ENCODE measurements around the gene APBB2.
"Not testable (repeated sequence)": the region's sequence is repeated elsewhere in the genome, so short reads cannot be mapped to it uniquely, and the experiment has no call there.

The APBB2 gene

GRCh38 chr4:41060352-41061334 lies 153.7 kb downstream of the APBB2 start:
- DNase-seq (ENCODE audit: low spot score) = no peak

- not testable (repeated sequence) for DNase-seq (ENCODE audit: low spot score)
Measured at GRCh38 chr4:41059411-41059810, 154.9 kb downstream of the APBB2 start.

GRCh38 chr4:41058426-41058825 lies 155.9 kb downstream of the APBB2 start:
- no peak for DNase-seq (ENCODE audit: low spot score)

GRCh38 chr4:41057467-41057866 lies 156.9 kb downstream of the APBB2 start:
- DNase-seq (ENCODE audit: low spot score) = no peak

GRCh38 chr4:41052287-41052686 lies 162.1 kb downstream of the APBB2 start:
- no peak for DNase-seq (ENCODE audit: low spot score)

- no peak for DNase-seq (ENCODE audit: low spot score)
Measured at GRCh38 chr4:41050880-41051775, 163.2 kb downstream of the APBB2 start.

GRCh38 chr4:41050116-41050515 lies 164.2 kb downstream of the APBB2 start:
- DNase-seq (ENCODE audit: low spot score) = no peak

GRCh38 chr4:41049176-41049575 lies 165.2 kb downstream of the APBB2 start:
- DNase-seq (ENCODE audit: low spot score) = not testable (repeated sequence)

- DNase-seq (ENCODE audit: low spot score) = no peak
Measured at GRCh38 chr4:41044791-41045190, 169.6 kb downstream of the APBB2 start.

GRCh38 chr4:41044165-41044564 lies 170.2 kb downstream of the APBB2 start:
- no peak for DNase-seq (ENCODE audit: low spot score)

- DNase-seq (ENCODE audit: low spot score) = no peak
Measured at GRCh38 chr4:41043465-41043864, 170.9 kb downstream of the APBB2 start.

- no peak for DNase-seq (ENCODE audit: low spot score)
Measured at GRCh38 chr4:41041551-41041950, 172.8 kb downstream of the APBB2 start.

GRCh38 chr4:41039317-41039716 lies 175.0 kb downstream of the APBB2 start:
- DNase-seq (ENCODE audit: low spot score) = no peak

GRCh38 chr4:41038304-41038703 lies 176.0 kb downstream of the APBB2 start:
- DNase-seq (ENCODE audit: low spot score) = no peak

GRCh38 chr4:41029098-41029497 lies 185.2 kb downstream of the APBB2 start:
- no peak for DNase-seq (ENCODE audit: low spot score)

GRCh38 chr4:41028392-41029076 lies 185.8 kb downstream of the APBB2 start:
- no peak for DNase-seq (ENCODE audit: low spot score)

GRCh38 chr4:41026971-41027370 lies 187.4 kb downstream of the APBB2 start:
- no peak for DNase-seq (ENCODE audit: low spot score)

- DNase-seq (ENCODE audit: low spot score) = no peak
Measured at GRCh38 chr4:41025824-41026223, 188.5 kb downstream of the APBB2 start.

GRCh38 chr4:41024556-41025491 lies 189.5 kb downstream of the APBB2 start:
- no peak for DNase-seq (ENCODE audit: low spot score)

- no peak for DNase-seq (ENCODE audit: low spot score)
Measured at GRCh38 chr4:41022116-41022515, 192.2 kb downstream of the APBB2 start.
